Hippocampal formation (tissue), 2 donors: ENCODE measurements around the gene PIP5K1C.

Source experiments
- DNase-seq, 2 donors: peaks; one replicate each; lab custom pipeline; 2025; lab: John Stamatoyannopoulos, UW

Gene PIP5K1C

DNA sequence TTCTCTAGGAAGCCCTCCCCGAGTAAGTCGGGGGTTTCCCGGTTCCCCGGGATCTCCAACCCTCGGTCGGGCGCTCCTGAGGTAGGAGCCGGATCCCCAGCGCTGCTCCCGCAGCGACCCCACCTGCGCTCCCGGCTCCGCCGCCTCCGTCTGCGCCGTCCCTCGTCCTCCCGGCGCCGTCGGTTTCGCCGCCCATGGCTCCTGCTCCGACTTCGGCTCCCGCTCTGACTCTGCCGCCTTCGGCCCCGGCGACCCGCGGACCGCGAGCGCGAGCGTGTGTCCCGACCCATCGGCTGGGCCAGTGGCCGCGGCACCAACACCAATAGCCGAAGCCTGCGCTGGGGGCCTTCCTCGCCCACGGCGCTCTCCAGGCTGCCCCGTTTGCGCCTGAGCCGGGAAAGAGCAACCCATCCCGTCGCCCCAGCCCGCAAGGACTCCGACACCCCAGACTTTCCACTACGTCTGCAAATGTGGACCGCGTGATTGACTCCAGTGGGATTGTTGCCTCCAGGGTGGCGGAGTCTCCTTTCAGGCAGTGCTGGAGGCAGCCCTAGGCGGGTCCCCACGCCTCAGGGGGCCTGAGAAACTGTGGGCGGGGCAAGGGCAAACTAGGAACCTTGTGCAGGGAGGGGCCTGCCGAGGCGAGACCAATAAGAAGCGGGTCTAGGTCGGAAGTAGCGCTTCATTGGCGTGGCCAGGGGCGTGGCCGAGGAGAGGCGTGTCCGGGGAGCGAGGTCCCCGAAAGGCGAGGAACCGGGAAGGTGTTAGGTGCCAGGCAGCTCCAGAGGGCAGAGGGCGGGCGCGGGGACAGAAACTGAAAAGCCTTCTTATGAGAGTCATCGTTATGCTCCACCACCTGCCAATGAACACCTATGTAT lies 73.6 kb downstream of the PIP5K1C start, which contains the start of gene CACTIN:
CACTIN (minus strand) TSS at position 318 of the 878 bp plus-strand sequence; CDS start at position 290, 28 bp downstream.
- DNase-seq: peak; percentile 97

DNA sequence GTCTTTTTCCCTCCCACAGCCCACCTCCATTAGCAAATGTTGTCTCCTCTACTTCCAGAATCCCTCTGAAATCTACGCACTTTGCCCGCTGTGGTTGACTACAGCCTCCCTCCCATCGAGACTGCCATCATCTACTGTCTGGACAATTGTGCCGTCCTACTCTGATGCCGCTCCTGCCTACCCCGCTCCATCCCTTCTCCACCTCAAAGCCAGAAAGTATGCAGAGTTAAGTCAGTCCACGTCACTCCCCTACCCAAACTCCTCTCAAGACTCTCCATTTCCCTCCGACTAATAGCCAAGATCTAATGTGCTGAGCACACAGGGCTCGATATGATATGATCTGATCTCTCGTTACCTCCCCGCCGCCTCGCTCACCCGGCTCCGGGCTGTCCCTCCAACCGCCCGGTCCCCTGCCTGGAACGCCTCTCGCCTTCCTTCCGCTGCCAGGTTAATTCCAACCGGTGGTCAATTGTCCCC lies 74.2 kb downstream of the PIP5K1C start:
- DNase-seq: no peak

DNA sequence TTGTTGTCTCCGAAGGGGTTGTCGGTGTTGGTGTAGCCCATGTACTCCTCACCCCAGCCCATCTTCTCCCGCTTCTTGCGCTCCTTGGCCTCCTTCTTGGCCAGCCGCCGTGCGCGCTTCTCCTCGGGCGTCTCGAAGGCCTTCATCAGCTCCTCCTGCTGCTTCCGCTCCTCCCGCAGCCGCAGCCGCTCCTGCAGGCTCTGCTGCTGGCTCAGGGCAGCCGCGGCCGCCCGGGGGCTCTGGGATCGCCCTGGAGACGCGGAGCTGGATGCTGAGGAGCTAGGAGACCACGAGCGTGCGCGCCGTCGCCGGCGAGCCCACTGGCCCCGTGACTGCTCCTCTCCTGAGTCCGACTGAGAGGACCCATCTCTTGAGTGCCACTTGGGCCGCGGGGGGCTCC lies 76.6 kb downstream of the PIP5K1C start:
- no peak for DNase-seq

DNA sequence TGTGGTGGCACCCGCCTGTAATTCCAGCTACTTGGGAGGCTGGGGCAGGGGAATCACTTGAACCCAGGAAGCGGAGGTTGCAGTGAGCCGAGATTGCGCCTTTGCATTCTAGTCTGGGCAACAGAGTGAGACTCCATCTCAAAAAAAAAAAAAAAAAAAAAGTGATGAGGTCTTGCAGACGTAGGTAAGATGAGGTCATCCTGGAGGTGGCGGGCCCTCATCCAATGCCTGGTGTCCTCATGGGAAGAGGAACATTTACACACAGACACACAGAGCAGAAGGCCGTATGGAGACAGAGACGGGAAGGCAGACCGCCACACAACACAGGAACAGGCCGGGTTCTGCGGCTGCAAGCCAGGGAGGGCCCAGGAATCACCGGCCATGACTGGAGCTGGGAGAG lies 78.0 kb downstream of the PIP5K1C start:
- DNase-seq: no peak

DNA sequence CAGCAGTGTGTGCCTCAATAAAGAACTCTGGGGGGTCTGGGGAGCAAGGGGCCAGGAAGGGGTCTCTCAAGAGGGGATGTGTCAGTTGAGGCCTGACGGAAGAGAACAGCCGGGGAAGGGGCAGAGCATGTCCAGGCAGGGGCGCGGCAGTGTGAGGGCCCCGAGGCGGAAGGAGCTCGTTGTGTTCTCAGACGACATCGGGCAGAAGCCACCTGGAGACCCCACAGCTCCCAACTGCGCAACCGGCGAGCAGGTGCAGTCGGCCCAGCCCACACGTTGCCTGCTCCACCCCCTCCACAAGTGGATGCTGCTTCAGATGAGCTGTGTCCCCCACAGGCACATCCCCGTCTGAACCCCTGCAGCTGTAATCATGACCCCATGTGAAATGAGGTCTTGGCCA lies 78.6 kb downstream of the PIP5K1C start:
- no peak for DNase-seq

DNA sequence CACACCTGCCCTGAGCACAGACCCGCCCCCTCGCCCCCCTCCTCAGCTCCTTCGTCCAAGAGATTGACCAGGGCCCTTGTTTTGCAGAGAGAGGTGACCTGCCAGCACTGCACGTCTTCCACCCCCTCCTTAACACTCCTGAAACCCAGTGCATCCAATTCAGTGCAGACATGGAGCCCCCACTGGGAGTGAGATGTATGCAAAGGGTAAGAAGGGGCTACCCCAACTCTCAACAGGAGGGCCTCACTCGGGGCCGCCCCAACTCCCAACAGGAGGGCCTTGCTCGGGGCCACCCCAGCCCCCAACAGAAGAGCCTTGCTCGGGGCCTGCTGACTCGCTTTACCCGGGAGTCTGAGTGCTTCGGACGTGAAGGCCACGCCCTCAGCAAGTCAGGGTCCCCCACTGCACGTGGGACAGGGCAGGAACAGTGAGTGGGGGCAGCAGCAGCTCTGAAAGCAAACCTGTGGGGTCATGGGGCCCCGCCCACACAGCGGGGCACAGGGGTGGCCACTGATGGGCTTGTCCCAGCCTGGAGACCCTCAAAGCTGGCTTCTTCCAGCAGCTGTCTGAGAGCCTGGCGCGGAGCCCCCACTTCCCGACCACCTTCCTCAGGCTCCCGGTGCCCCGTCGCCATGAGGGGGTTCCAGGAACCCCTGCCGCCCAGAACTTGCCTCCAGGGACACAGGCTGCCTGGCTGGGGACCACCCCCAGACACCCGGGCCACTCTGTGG lies 79.3 kb downstream of the PIP5K1C start:
- DNase-seq: no peak

DNA sequence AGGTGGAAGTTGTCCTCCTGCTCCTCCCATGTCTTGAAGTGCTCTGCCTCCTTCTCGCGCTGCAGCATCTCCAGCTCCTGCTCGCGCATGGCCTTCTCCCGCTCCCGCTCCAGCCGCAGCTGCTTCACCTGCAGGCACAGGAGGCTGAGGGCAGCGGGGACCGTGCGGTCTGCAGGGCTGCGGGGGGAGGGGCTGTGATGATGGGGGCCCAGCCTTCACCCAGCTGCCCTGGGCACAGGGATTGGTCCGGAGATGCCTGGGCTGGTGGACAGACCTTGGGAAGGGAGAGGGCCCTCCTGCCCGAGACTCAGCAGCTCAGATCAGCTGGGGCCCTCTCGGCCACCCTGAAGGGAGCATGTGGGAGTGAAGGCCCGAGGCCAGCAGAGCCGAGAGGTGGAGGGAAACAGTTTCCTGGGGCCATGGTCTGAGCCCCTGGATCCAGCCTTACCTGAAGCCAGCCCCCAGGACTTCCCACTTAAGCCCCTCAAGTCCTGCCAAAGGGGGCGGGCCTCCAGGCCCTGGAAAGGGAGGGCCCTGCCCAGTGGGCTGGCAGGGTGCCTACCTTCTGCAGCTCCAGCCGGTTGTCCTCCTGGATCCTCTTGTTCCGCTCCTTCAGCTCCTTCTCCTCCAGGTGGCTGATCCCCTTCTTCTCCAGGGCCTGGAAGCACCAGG lies 80.0 kb downstream of the PIP5K1C start:
- DNase-seq: no peak

DNA sequence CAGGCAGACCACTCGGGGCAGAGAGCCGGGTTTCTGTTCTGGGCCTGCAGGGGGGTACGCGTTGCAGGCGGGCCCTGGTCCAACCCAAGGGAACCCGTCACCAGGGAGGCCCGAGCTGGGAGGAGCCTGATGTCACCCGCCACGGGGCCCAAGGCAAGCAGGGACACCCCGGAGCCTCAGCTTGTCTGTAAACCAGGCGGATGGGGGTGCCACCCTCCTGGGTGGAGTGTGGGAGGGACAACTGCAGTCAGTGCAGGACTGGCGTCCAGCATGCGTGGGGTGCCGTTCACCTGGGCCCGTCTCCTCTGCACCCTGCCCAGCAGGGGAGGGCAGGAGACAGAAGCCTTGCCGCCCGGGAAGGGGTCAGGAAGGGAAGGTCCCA lies 80.6 kb downstream of the PIP5K1C start:
- no peak for DNase-seq

DNA sequence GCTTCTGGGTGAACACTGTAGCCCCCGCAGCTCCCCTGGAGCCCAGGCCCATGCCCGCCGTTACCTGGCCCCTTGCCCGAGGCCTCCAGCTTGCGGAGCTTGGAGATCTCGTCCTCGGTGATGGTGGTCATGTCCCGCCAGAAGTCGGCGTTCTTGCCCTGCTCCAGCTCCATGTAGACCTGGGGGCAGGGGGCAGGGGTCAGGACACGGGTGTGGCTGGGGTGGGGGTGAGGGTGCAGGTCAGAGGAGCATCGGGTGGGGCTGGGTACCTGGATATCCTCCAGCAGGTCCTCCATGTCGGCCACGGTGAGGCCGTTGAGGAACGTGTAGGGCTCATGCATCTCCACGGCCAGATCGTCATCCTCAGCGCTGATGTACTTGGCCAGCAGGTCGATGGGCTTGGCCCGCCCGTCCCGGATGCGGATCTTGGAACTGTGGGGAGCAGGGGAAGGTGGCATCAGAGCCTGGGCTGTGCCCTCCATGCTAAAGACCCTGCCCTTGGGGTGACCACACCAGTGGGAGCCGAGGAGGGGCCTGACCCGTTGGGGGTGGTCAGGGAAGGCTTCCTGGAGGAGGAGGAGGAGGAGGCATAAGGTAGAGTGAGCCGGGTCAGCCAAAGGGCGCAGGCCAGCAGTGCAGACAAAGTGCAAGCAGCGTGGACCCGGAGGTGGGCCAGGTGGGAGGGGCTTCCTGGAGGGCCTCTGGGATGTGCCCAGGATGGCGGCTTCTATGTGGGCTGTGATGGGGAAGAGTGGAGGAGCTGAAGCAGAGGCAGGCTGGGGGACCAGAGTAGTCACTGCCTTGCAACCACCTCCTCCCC lies 81.2 kb downstream of the PIP5K1C start:
- no peak for DNase-seq

DNA sequence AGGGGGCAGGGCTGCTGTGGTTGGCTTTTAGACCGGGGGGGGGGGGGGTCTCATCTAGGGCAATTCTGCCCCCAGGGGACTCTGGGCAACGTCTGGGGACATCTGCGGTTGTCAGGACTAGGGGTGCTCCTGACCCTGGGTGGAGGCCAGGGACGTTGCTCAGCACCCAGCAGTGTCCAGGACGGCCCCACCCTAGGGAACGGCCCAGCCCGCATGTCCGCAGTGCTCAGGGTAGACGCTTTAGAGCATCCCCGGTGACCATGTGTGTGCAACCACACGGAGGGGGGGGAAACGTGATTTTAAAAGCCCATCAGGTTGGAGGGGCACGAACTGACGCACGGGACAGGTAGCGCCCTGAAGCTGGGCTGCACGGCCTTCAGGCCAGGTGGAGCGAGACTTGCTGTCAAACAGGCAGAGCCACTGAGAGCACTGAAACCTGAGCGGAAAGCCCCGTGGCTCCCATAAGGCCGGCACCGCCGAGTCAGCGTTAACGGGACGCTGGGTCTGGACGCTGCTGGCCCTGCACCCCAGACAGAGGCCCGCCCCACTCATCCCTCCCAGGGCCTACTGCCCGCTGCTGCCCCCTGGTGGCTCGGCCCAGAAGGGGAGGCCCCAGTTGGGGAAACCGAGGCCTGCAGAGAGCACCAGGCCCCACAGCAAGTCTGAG lies 82.0 kb downstream of the PIP5K1C start:
- DNase-seq: peak in 1 of 2 donors; percentile 46

DNA sequence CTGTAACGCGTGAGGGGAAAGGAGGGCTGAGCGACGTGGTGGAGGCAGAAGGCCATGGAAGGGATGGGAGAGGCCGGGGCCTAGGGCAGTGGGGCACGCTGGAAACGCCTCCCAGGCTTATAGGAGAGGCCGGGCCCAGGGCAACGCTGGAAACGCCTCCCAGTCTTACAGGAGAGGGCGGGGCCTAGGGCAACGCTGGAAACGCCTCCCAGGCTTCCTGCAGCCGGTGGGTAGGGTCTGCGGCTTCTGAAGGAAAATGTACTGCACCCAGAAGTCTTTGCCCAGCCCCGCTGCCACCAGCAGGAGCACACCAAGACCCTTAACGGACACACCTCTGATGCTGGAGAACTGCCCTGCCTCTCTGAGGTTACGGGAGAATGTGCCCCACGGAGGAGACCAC lies 82.8 kb downstream of the PIP5K1C start:
- DNase-seq: no peak

DNA sequence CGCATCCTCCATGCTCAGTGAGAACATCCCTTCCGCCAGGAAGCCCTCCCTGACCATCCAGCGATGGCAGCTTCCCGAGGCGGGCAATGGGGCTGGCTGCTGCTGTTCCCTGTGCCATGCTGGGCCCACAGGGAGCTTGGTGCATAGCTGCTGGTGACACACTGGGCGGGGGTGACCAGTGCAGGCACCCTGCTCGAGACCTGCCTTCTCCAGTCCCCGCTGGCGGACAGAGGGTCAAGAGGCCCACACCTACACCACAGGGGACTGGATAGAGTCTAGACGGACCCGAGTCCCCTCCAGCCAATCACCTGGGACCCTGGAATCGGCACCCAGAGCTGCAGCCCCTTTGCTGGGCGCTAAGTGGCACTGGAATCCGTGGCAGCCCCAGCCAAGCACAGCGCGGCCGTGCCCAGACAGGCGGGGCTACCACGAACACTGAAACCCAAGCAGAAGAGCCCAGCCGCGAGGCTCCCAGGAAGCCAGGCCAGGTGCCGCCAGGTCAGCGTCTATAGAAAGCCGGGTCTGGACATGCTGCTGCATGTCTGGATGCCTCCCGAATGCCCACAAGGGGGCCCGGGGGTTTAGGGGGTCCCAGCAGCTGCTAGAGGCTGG lies 84.6 kb downstream of the PIP5K1C start:
- no peak for DNase-seq

DNA sequence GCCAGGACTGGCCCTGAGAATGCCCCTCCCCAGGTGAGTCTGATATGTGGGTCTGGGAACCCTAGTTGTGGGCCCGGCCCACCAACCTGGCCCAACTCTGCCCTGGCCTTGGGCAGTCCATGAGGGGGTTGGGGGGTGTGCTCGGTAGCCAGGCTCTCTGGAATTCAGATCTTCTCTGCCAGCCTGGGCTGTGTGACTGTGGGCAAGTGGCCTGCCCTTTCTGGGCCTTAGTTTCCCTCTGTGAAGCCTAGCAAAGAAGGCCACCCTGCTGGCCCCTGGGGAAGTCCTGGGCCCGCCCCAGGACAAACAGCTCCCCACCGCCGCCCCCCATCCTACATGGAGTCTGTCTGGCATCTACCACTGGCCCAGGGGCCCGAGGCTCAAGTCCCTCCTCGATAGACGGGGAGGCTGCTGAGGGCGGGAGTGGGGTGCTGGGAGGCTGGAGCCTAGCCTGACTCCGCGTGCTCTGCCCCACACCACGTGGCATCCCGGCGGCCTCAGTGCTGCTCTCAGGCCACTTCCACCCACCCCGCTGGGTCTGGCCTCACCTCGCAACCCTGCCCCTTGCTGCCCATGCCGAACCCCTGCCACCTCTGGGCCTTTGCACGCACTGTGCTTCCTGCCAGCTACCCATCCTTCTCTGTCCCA lies 85.3 kb downstream of the PIP5K1C start:
- no peak for DNase-seq

DNA sequence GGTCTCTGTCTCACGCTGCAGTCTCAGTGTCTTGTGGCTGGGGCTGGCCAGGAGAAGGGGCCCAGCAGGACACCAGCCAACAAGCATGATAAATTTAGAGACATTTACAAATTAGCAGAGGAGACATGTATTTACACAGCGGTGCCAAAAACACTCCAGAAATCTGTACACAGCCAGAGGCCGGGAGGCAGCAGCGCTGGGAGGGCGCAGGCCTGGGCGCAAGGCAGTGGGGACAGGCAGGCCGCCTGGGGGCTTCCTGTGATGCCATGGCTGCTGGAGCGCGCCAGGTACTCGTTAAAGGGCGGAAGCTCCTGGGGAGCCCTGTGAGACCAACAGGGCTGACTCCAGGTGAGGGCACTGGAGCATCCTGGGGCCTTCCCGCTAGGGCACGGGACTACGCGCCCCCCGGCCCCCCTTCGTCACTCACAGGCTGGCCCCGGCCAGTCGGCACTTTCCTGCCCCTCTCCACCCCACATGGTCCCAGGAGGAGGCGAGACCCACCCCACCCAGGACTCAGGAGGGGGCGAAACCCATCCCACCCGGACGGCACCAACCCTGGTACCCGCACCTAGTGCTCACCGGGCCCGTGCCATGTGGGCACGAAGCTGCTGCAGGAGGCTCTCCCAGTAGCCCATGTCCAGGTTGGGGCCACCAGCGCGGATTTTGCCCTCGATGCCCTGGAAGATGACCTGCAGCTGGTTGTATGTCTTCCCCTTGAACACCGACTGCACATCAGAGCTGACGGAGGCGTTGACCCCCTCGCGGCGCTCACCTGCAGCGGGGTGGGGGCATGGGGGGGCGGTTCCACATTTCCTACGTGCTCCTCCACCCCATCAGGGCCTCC lies 86.2 kb downstream of the PIP5K1C start:
- no peak for DNase-seq

DNA sequence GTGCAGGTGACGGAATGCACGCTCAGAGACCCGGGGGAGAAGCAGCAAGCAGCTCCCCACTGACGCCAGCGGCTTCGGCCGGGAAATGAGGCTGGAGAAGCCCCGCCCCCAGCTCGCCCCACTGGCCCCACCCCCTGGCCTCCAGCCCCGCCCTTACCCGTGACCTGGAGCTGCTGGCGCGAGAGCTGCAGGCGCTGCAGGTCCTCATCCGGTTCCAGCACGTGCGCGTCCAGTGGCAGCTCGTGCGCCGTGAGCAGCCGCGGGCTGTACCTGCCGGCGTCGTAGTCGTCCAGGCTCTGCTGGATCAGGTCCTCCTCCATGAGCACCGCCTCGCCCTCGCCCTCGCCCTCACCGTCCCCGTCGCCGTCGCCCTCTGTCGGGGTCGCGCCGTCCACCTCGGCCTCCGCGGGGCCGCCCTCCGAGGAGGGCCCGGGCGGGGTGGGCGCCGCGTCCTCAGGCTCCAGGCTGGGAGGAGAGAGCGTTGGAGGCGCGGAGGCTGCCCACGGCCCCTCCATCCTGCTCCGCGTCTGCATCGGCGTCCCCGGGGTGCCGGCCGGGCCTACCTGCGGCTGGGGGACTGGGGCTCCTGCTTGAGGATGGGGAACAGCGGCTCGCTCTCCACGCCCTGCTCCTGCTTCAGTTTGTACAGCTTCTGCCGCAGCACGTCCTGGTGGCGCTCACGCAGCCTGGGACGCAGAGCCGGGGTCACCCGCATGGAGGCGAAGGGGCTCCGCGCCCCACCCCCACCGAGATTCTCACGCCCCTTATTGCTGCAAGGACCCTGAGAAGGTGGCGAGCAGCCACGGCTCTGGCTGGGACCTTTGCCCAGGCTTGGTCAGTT lies 87.1 kb downstream of the PIP5K1C start:
- no peak for DNase-seq

DNA sequence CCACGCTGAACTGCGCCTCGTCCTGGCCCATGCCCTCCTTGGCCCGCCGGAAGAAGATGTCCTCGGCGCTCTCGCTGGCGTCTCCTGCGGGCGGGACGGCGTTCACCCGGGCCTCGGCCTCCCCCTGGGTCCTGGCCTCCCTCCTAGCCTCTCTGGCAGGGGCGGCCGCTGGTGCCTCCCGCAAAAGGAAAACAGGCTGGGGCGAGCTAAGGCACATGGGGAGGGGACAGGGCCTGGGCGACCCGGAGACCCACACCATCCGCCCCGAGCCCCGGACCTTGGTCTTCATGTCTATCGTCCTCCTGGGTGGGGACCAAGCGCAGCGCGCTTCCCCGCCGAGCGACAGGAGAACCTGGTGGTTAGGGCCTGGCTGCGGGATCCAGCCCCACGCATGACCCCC lies 87.9 kb downstream of the PIP5K1C start:
- DNase-seq: no peak

DNA sequence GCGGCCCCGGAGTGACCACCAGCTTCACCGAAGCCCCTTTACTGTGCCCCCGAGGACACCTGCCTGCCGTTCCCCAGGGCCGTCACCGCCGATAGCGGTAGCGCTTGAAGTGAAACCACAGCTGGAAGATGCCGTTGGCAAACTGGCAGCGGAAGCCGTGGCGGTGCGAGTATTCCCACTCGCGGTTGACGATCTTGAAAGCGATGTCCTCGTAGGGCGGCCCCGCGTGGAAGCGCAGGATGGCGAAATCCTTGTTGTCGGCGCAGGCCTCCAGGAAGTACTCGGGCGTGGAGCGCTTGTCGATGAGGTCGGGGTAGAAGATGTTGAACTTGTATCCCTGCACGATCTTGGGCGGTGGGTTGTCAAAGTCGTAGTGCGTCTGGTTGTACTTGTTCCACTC lies 88.4 kb downstream of the PIP5K1C start:
- DNase-seq: no peak
